HFFc6 (cell line): ENCODE measurements around the gene KANSL1L. TPM values are rescaled to one million over a fixed set of nuclear protein-coding genes. Genes with fewer than 3 reads are reported as not detected.
A peak's percentile ranks its signal among the peaks of the same experiment; 100 is the strongest.

Experiments
- DNase-seq: peaks from one replicate; pipeline ENCODE4 v3.0.0-alpha.2; 2018
- H3K27ac Mint-ChIP-seq: 2 replicates; pipeline ENCODE4 v1.8.0; 2020; ENCODE audit warnings: mild to moderate bottlenecking, mixed read lengths
- H3K27me3 Mint-ChIP-seq: 2 replicates; pipeline ENCODE4 v1.8.0; 2021; ENCODE audit warnings: mild to moderate bottlenecking, moderate library complexity, mixed read lengths; ENCODE audit not compliant: insufficient read depth
- H3K36me3 Mint-ChIP-seq: 2 replicates; pipeline ENCODE4 v1.8.0; 2021; ENCODE audit warnings: low read depth, mixed read lengths
- H3K4me1 Mint-ChIP-seq: 2 replicates; pipeline ENCODE4 v1.8.0; 2020; ENCODE audit warnings: low read depth, mixed read lengths
- H3K4me3 Mint-ChIP-seq: 2 replicates; pipeline ENCODE4 v1.8.0; 2020; ENCODE audit warnings: mild to moderate bottlenecking, moderate library complexity, mixed read lengths
- H3K9me3 Mint-ChIP-seq: 2 replicates; pipeline ENCODE4 v1.8.0; 2020; ENCODE audit warnings: mild to moderate bottlenecking, mixed read lengths
- CTCF ChIP-seq: fragments of 200-600 bp; sonication (generic); IDR thresholded peaks from 2 replicates; pipeline ENCODE4 v1.5.0; 2021; ENCODE audit warnings: antibody characterized with exemption, mild to moderate bottlenecking
- total RNA-seq, 6 experiments: library from RNA; stranded (reverse); fragmentation: NEBNext Ultra II Directional; extraction: Animal tissue kit (Norgen Biotek cat#: 25700); gene quantifications; 2 replicates in 1 of 6; 3 replicates in 5 of 6; pipeline ENCODE4 v1.2.3, GENCODE V29; 2021

The KANSL1L gene
- total RNA-seq, 6 experiments from 2014 or later, result 3.3 to 6.0 (median 4.8) TPM

DNA sequence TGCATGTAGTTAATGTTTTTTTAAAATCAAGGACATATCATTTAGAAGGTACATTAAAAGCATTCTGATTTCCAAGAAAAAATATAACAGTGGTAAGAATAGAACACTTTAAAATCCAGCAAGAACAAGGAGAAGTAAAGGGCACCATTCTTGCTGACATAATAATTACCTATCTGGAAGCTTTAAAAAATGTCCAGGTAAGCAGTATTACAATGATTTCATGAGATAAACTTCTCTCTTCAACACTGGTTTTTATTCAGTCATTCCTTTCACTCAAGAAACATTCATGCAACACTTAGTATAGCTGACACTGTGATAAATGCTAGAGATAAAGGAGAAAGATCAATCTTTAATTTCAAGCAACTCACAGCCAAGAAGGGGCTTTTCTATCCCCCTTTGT is 2.9 kb upstream of the KANSL1L start:
- Mint-ChIP-seq H3K9me3 (no peaks in the 10 kb centered on the region), H3K4me3 (no peak overlapping the region), H3K4me1 (peaks cover 15% of the 10 kb centered on the region), H3K36me3 (no peaks in the 10 kb centered on the region), H3K27me3 (peaks cover 3% of the 10 kb centered on the region; the same call in 1 of the 2 replicates), H3K27ac (no peak overlapping the region)
- DNase-seq, result no peak
- no peak for TF ChIP-seq CTCF

DNA sequence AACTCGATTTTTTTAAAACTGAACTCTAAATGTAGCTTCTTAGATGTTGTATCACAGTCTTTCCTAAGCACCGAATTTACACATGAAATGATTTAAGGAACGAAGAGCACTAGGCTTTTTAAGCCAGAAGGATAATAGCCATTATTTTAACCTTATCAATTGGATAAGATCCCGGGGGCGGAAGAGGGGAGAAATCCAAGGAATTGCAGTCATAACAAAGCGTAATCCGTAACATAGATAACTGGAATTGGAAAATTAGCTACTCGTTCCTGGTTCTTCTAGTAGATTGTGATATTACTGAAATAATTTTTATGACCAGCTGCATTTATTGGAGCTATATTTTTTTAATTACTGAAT is 988 bp upstream of the KANSL1L start:
- DNase-seq, result no peak
- Mint-ChIP-seq H3K27me3 (no peaks in the 10 kb centered on the region; the same call in 1 of the 2 replicates), H3K9me3 (no peaks in the 10 kb centered on the region), H3K4me3 (peak overlapping the region; percentile 91), H3K27ac (peak overlapping the region; percentile 89), H3K4me1 (peaks cover 31% of the 10 kb centered on the region), H3K36me3 (no peaks in the 10 kb centered on the region)
- TF ChIP-seq CTCF, result no peak

DNA sequence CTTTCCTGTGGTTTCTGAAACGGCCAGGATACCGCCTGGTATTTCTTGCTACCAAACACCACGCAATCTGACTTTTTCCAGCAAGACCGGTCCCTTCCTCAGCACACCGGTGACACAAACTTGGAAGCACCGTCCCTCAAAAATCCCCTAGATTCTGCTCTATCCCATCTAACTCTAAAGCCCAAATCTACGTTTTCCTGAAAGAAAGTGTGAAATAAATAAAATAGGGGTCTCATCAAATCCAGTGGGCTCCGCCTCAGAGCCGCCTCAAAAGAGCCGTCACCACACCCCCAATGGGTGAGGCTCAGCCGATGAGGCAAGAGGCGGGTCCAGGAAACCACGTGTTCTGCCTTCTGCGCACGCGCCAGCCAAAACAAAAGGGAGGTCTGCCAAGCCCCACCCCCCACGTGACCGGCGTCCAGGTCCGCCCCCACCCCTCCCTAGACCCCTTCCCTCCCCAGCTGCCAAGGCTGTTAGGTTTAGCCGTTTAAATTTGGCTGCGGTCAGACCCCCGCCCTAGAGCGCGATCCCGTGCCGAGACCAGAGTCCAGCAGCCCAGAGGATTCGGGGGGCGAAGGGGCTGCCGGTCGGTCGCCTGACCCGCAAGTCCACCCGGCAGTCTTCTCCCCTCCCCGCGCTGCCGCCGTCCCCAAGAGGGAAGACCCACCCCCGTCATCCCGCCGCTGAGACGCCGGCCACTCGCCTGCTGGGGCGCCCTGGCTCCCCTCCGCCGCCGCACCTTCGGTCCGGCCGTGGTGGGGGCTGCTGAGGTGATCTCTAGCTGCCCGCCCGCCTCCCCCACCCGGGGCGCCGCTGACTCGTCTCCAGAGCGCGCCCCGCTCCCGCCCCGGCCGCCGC is 534 bp downstream of the KANSL1L start:
- Mint-ChIP-seq H3K9me3 (no peaks in the 10 kb centered on the region), H3K27me3 (no peaks in the 10 kb centered on the region; the same call in 1 of the 2 replicates), H3K4me3 (peak overlapping the region; percentile 98), H3K4me1 (peaks cover 42% of the 10 kb centered on the region), H3K27ac (peak overlapping the region; percentile 99), H3K36me3 (no peaks in the 10 kb centered on the region)
- no peak for TF ChIP-seq CTCF
- peak; percentile 95 for DNase-seq

- Mint-ChIP-seq H3K4me1 (peaks cover 42% of the 10 kb centered on the region), H3K4me3 (peak overlapping the region; percentile 98), H3K27me3 (no peaks in the 10 kb centered on the region; the same call in 1 of the 2 replicates), H3K27ac (peak overlapping the region; percentile 99), H3K36me3 (no peaks in the 10 kb centered on the region), H3K9me3 (no peaks in the 10 kb centered on the region)
- DNase-seq, result no peak
- no peak for TF ChIP-seq CTCF
Measured at GRCh38 chr2:210170196-210170445, 1.1 kb downstream of the KANSL1L start.

- Mint-ChIP-seq H3K27me3 (no peaks in the 10 kb centered on the region; the same call in 1 of the 2 replicates), H3K9me3 (no peaks in the 10 kb centered on the region), H3K27ac (peak overlapping the region; percentile 99), H3K36me3 (no peaks in the 10 kb centered on the region), H3K4me1 (peaks cover 42% of the 10 kb centered on the region), H3K4me3 (peak overlapping the region; percentile 98)
- no peak for TF ChIP-seq CTCF
- DNase-seq, result peak; percentile 67
Measured at GRCh38 chr2:210169516-210170195, 1.6 kb downstream of the KANSL1L start.
